DOHH2 (cell line): ENCODE data around the gene FSHB.

ENCODE experiments used
- H3F3A ChIP-seq: fragments of 200-600 bp; sonication (generic), shearing (Covaris generic); 2 replicates; pipeline ENCODE4 v1.6.0; 2016; ENCODE audit warnings: antibody characterized with exemption, mild to moderate bottlenecking; ENCODE audit not compliant: control insufficient read depth, insufficient read depth
- H3K27ac ChIP-seq: fragments of 200-600 bp; sonication (generic); 2 replicates; pipeline ENCODE4 v1.5.1; 2014; ENCODE audit warnings: low read depth, mild to moderate bottlenecking, low read length, moderate library complexity
- H3K27me3 ChIP-seq: fragments of 200-600 bp; sonication (generic); 2 replicates; pipeline ENCODE4 v1.6.1; 2014; ENCODE audit warnings: mild to moderate bottlenecking, low read length, mixed read lengths; ENCODE audit not compliant: control insufficient read depth
- H3K36me3 ChIP-seq: fragments of 200-600 bp; sonication (generic); 2 replicates; pipeline ENCODE4 v1.6.1; 2014; ENCODE audit warnings: mild to moderate bottlenecking, low read length, moderate library complexity, mixed read lengths; ENCODE audit not compliant: control insufficient read depth
- H3K4me1 ChIP-seq: fragments of 200-600 bp; sonication (generic); 2 replicates; pipeline ENCODE4 v1.6.1; 2014; ENCODE audit warnings: mild to moderate bottlenecking, low read length, mixed read lengths; ENCODE audit not compliant: control insufficient read depth
- H3K4me2 ChIP-seq: fragments of 200-600 bp; sonication (generic); 2 replicates; pipeline ENCODE4 v1.6.0; 2014; ENCODE audit warnings: mild to moderate bottlenecking, low read length, moderate library complexity
- H3K4me3 ChIP-seq: fragments of 200-600 bp; sonication (generic); 2 replicates; pipeline ENCODE4 v1.5.1; 2014; ENCODE audit warnings: mild to moderate bottlenecking, low read length, mixed read lengths
- H3K79me2 ChIP-seq: fragments of 200-600 bp; sonication (generic); 2 replicates; pipeline ENCODE4 v1.6.1; 2014; ENCODE audit warnings: mild to moderate bottlenecking, low read length, mixed read lengths; ENCODE audit not compliant: control insufficient read depth
- H3K9me2 ChIP-seq: fragments of 200-600 bp; sonication (generic); replicated peaks from 2 replicates; pipeline ENCODE4 v1.6.1; 2014; ENCODE audit warnings: mild to moderate bottlenecking, low read length, mixed read lengths; ENCODE audit not compliant: control insufficient read depth
- H3K9me3 ChIP-seq: fragments of 200-600 bp; sonication (generic); 2 replicates; pipeline ENCODE4 v1.6.1; 2014; ENCODE audit warnings: antibody characterized with exemption, low read length, mixed read lengths; ENCODE audit not compliant: control insufficient read depth, insufficient read depth
- H4K20me1 ChIP-seq: fragments of 200-600 bp; sonication (generic); 2 replicates; pipeline ENCODE4 v1.6.0; 2014; ENCODE audit warnings: low read depth, mild to moderate bottlenecking, antibody characterized with exemption, low read length, moderate library complexity; ENCODE audit not compliant: control insufficient read depth, insufficient read depth
- CTCF ChIP-seq: fragments of 200-600 bp; sonication (generic); IDR thresholded peaks from one replicate; pipeline ENCODE4 v1.5.1; 2014; ENCODE audit warnings: antibody characterized with exemption, mild to moderate bottlenecking, low read depth, low read length; ENCODE audit not compliant: poor library complexity, severe bottlenecking
- EZH2phosphoT487 ChIP-seq: fragments of 200-600 bp; sonication (generic); IDR thresholded peaks from 2 replicates; pipeline ENCODE4 v1.6.1; 2017; ENCODE audit warnings: borderline replicate concordance, mild to moderate bottlenecking, antibody characterized with exemption, low read length, moderate library complexity, mixed read lengths

Gene FSHB

GRCh38 chr11:30230714-30231113 is at the start of gene FSHB:
Gene FSHB, plus strand, starts transcription at chr11:30231014. Its CDS starts 889 bp downstream, at chr11:30231903.
- H3F3A ChIP-seq, result no peaks in the 10 kb centered on the region
- no peaks in the 10 kb centered on the region for H3K4me1 ChIP-seq
- no peaks in the 10 kb centered on the region for H4K20me1 ChIP-seq
- peaks cover 7% of the 10 kb centered on the region; the same call in 1 of the 2 replicates for H3K9me3 ChIP-seq
- no peak within 1 kb of the TSS for H3K4me2 ChIP-seq
- no peak within 1 kb of the TSS for H3K4me3 ChIP-seq
- no peak within 1 kb of the TSS for H3K27ac ChIP-seq
- no peaks in the 10 kb centered on the region for H3K27me3 ChIP-seq
- H3K79me2 ChIP-seq, result no peaks in the 10 kb centered on the region
- H3K36me3 ChIP-seq, result no peaks in the 10 kb centered on the region
- no peak for TF ChIP-seq EZH2phosphoT487
- H3K9me2 ChIP-seq, result no peaks in the 10 kb centered on the region

- no peaks in the 10 kb centered on the region for H3F3A ChIP-seq
- H3K4me1 ChIP-seq, result no peaks in the 10 kb centered on the region
- H3K27me3 ChIP-seq, result no peaks in the 10 kb centered on the region
- H3K4me3 ChIP-seq, result no peak overlapping the region
- no peaks in the 10 kb centered on the region for H3K36me3 ChIP-seq
- H3K27ac ChIP-seq, result no peak overlapping the region
- no peaks in the 10 kb centered on the region for H4K20me1 ChIP-seq
- no peaks in the 10 kb centered on the region for H3K9me2 ChIP-seq
- no peak for TF ChIP-seq CTCF
- no peak for TF ChIP-seq EZH2phosphoT487
- no peaks in the 10 kb centered on the region for H3K9me3 ChIP-seq
- H3K4me2 ChIP-seq, result no peak overlapping the region
- no peaks in the 10 kb centered on the region for H3K79me2 ChIP-seq
Measured at GRCh38 chr11:30186748-30187147, 44.1 kb upstream of the FSHB start.

- no peaks in the 10 kb centered on the region for H3K4me1 ChIP-seq
- H3K9me3 ChIP-seq, result no peaks in the 10 kb centered on the region
- H3K9me2 ChIP-seq, result no peaks in the 10 kb centered on the region
- no peaks in the 10 kb centered on the region for H3K27me3 ChIP-seq
- TF ChIP-seq EZH2phosphoT487 (no peak), CTCF (no peak)
- no peaks in the 10 kb centered on the region for H3F3A ChIP-seq
- no peaks in the 10 kb centered on the region for H3K79me2 ChIP-seq
- H3K27ac ChIP-seq, result no peak overlapping the region
- no peak overlapping the region for H3K4me3 ChIP-seq
- H3K4me2 ChIP-seq, result no peak overlapping the region
- no peaks in the 10 kb centered on the region for H3K36me3 ChIP-seq
- H4K20me1 ChIP-seq, result no peaks in the 10 kb centered on the region
Measured at GRCh38 chr11:30192620-30193019, 38.2 kb upstream of the FSHB start.

DNA sequence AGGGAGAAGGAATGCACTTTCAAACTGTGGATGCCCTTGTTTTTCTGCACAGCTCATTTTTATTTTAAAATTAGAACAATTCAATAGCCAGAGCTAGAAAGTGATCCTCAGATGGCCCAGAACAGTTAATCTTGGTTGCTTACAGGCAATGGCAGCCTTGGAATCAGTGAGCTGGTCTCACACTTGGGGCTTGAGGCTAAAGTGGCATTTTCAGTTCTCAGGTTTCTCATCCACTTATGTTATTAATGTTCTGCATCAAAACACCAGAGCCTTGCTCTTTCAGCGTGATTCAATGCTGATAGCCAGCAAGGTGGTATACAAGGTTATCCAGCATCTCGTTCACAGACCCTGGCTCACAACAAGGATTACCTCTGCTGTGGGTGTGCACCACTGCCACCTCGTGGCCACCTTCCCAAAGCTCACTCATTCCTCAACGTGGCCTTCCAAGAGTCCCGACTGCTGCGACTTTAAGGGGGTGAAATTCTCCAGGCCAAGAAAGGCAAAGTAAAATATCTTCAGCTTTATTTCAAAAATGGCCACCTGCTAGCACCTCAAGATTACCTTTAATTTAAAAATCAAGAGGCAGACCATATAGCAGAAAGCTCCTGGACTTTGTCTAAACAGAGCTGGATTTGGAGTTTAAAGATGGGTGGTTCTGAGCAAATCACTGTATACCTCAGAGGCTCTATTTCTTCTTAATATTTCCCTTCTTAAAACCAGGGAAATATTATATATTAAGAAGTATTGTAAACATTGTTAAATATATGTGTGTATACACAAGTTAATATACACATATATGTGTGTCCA is 34.2 kb upstream of the FSHB start:
- H3F3A ChIP-seq, result no peaks in the 10 kb centered on the region
- H3K36me3 ChIP-seq, result no peaks in the 10 kb centered on the region
- H3K9me2 ChIP-seq, result no peaks in the 10 kb centered on the region
- no peaks in the 10 kb centered on the region for H3K27me3 ChIP-seq
- H3K4me1 ChIP-seq, result no peaks in the 10 kb centered on the region
- no peak overlapping the region for H3K27ac ChIP-seq
- H3K79me2 ChIP-seq, result no peaks in the 10 kb centered on the region
- TF ChIP-seq CTCF (peak; percentile 76), EZH2phosphoT487 (no peak)
- no peaks in the 10 kb centered on the region for H4K20me1 ChIP-seq
- H3K9me3 ChIP-seq, result no peaks in the 10 kb centered on the region
- H3K4me2 ChIP-seq, result no peak overlapping the region
- H3K4me3 ChIP-seq, result no peak overlapping the region
